Germinal center (tissue), 1 donor: Measurements from ENCODE around the gene CAPN11.

Experiments
- DNase-seq: peaks from one replicate; pipeline ENCODE4 v3.0.0; 2012; ENCODE audit warnings: mixed read lengths, low spot score

CAPN11 gene

DNA sequence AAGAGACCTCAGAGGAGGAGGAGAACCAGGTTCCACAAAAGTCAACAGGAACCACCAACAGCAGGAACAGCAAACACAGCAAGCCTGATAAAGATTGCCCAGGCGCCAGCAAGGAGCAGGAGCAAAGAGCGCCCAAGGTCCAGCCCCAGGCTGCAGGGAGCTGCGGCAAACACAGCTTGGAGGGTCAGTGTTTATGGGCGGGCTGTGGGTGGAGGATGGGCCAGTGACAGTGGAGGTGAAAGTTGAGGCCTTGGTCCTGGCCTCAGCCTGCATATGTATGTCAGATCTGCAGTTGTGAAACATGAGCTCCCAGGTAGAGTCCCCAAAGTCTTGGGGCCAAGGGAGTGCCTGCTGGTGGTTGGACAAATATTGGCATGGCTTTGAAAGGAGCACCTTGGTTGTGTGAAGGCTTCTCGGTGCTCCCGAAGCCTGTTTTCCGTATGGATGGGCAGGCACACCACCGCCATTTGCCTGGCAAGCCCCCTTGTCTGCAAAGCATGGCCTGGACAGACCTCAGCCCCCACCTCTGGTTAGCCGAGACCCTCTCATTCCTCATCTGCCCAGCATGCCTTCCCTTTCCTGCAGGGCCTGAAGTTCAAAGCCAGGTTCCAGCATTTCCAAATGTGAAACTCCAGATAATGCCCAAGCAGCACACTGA lies 2.0 kb upstream of the CAPN11 start:
- no peak for DNase-seq

- no peak for DNase-seq
Observed at GRCh38 chr6:44157152-44157521, 1.5 kb upstream of the CAPN11 start.

GRCh38 chr6:44161997-44162338 lies 3.3 kb downstream of the CAPN11 start:
- DNase-seq, result no peak

- no peak for DNase-seq
Observed at GRCh38 chr6:44162876-44163625, 4.4 kb downstream of the CAPN11 start.

- no peak for DNase-seq
Observed at GRCh38 chr6:44166116-44166515, 7.5 kb downstream of the CAPN11 start.

DNA sequence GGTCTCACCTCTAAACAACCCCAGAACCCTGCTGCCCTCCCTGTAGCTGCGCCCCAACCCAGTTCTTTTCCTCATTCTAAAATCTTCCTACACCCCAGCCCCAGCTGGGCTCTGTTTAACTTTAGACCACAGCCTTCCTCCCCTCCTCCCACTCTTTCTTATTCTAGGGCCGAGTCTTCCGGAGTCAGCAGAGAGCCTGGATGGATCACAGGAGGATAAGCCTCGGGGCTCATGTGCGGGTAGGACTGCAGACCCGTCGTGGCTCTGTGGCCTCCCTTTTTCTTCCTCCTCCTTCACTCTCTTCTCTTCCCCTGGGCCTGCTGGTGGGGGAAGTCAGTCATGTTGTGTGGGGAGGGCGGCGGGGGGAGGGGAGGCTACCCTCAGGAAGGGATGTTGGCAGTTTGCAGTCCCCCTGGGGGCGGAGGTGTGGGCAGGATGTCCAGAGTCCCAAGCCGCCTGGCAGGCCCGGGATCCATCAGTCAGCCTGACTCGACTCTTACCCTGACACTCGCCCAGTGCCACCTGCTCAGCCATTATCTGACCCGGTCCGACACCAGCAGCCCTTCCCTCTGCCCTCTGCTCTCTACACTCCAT lies 8.1 kb downstream of the CAPN11 start:
- DNase-seq, result no peak

DNA sequence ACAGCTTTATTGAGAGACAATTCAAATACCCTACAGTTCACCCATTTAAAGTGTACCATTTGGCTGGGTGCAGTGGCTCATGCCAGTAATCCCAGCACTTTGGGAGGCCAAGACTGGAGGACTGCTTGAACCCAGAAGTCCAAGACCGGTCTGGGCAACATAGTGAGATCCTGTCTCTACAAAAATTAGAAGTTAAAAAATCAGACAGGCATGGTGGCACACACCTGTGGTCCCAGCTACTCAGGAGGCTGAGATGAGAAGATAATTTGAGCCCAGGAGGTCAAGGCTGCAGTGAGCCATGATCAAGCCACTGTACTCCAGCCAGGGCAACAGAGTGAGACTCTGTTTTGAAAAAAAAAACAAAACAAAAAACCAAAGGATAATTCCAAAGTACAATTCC lies 8.9 kb downstream of the CAPN11 start:
- no peak for DNase-seq

GRCh38 chr6:44169154-44169553 lies 10.5 kb downstream of the CAPN11 start:
- no peak for DNase-seq

DNA sequence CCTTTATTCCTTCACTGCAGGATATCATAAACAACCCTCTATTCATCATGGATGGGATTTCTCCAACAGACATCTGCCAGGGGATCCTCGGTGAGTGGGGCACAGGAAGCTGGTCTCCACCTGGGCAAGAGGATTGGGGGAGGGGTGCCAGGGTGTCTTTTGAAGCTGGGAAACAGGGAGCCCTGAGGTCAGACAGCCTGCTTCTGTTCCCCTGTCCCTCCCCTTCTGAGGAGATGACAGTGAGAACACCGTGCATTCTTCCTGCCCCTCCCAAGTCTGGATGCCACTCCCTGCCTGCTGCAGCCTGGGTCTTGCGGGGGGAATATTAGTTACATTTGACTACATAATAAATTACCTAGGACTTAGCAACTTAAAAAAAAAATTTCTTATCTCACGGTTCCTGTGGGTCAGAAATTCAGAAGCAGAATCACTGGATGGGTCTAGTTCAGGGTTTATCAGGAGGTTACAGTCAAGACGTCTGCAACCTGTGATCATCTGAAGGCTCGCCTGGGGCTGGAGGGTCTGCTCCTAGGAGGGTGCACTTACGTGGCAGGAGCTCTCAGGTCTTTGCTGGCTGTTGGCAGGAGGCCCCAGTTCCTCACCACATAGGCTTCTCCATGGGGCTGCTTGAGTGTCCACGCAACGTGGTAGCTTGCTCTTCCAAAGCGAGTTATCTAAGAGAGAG lies 11.4 kb downstream of the CAPN11 start:
- no peak for DNase-seq

DNA sequence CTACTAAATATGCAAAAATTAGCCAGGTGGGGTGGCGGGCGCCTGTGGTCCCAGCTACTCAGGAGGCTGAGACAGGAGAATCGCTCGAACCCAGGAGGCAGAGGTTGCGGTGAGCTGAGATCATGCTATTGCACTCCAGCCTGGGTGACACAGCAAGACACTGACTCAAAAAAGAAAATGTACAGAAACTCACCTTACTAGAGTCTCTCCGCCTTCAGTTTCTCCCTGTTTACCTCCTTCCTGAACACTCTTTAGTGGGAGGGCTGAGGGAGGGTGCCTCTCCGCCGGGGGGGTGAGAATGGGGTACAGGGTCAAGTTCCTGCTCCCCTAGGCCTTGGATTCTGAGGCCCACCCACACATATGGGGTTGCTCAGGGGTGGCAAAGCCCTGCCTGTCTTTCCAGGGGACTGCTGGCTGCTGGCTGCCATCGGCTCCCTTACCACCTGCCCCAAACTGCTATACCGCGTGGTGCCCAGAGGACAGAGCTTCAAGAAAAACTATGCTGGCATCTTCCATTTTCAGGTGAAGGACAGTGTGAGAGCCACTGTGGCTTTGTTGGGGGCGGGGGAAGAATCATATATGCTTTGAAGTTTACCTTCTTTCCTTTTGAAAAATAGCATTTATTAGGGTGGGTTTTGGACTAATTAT lies 13.4 kb downstream of the CAPN11 start:
- no peak for DNase-seq

GRCh38 chr6:44172731-44173500 lies 14.3 kb downstream of the CAPN11 start:
- DNase-seq, result peak; percentile 88

DNA sequence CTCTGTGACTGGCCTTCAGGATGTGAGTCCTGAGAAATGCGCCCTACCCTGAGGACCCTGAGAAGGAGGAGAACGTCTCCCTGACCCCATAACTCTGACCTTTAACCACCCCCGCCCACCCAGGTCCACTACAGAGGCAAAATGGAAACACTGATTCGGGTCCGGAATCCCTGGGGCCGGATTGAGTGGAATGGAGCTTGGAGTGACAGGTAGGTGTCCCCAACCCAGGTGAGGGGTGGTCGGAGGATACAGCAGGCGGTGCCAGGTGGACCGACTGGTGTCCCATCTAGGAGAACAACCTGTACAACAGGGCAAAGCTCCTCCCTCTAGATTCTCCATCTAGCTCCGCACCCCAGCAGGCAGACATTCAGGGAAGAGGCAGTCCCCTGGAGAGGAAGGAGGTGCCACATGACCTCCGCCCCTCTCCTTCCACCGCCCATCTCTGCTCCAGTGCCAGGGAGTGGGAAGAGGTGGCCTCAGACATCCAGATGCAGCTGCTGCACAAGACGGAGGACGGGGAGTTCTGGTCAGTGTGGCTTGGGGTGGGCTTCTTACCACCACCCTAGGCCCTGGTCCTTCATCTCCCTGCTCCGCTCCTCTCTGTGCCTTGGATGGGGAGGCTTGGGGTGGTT lies 17.6 kb downstream of the CAPN11 start:
- DNase-seq, result no peak

DNA sequence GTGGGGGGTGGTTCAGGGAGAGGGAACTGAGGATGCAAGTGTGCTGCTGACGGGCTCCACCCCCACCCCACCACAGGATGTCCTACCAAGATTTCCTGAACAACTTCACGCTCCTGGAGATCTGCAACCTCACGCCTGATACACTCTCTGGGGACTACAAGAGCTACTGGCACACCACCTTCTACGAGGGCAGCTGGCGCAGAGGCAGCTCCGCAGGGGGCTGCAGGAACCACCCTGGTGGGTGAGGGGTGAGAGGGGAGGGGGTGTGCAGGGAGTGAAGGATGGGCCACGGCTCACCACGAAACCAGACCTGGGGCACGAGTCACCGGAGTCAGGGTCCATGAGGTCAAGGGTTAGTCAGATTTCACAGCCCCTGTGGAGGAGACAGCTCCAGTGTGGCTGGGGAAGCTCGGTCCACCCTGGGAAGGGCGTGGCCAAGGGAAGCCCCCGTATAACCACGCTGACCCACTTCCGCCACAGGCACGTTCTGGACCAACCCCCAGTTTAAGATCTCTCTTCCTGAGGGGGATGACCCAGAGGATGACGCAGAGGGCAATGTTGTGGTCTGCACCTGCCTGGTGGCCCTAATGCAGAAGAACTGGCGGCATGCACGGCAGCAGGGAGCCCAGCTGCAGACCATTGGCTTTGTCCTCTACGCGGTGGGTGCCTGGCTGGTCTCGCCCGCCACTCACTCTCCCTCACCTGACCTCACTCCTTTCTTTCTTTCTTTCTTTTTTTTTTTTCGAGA lies 18.3 kb downstream of the CAPN11 start:
- DNase-seq, result peak; percentile 53

- DNase-seq, result no peak
Observed at GRCh38 chr6:44177691-44178423, 19.2 kb downstream of the CAPN11 start.

DNA sequence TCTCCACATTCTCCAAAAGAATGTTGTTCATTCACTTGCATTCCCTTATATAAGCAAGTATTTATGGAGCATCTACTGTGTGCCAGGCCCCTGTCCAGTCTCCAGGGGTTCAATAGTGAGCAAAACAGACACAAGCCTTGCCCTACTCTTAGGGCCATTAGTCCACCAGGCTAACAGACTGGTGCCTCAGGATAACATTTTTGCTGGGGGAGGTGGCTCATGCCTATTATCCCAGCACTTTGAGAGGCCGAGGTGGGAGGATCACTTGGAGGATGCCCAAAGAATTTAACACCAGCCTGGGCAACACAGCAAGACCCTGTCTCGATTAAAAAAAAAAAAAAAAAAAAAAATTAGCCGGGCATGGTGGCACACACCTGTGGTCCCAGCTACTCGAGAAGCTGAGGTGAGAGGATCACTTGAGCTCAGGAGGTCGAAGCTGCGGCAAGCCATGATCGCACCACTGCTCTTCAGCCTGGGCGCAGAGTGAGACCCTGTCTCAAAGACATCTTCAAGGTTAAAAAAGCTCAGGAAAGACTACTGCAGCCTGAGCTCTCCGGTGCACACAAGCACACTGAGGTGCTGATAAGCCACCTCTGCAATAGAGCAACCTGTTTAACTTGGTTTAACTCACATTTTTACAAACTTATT lies 19.9 kb downstream of the CAPN11 start:
- no peak for DNase-seq

DNA sequence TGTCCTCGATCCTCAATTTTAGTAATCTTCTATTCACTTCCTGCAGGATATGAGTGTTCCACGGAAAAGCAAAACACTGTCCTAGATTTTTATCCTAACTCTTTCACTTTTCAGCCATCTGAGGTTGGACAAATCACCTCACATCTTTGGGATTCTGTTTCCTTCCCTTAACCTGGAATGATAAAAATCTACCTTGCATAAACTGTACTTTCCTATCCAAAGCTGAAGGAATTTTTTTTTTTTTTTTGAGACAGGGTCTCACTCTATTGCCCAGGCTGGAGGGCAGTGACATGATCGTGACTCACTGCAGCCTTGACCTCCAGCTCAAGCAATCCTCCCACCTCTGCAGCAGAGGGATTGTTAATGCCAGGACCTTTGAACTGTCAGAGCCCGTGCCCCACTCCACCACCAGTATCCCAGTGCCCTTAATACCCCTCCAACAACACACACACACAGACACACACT lies 20.5 kb downstream of the CAPN11 start:
- no peak for DNase-seq

- DNase-seq, result no peak
Observed at GRCh38 chr6:44179648-44180047, 21.0 kb downstream of the CAPN11 start.

GRCh38 chr6:44180406-44180805 lies 21.8 kb downstream of the CAPN11 start:
- DNase-seq, result no peak

DNA sequence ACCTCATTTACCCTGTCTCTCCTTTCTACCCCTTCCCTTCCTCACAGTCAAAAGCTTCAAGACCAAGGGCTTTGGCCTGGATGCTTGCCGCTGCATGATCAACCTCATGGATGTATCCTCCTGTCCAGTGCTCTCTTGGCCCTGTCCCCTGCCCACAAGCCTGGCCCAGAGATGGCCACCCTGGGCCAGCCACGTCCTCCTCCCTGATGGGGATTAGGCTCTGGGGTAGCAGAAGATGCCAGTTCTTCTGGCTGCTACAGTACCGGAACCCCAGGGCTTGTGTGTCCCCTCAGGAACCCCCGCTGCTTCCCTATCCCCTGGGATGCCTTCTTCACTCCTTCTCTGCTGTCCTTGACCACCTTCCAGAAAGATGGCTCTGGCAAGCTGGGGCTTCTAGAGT lies 22.3 kb downstream of the CAPN11 start:
- DNase-seq, result no peak
